Hematopoietic multipotent progenitor cell treated with erythropoietin and hydrocortisone succinate and interleukin-3 and kit ligand, for 17 days (in vitro differentiated cells): ENCODE measurements around the gene SYNGR1.

Experiments
- DNase-seq: peaks from one replicate; pipeline ENCODE4 v3.0.0-alpha.2; 2015; ENCODE audit warnings: low spot score

SYNGR1 gene, protein sequence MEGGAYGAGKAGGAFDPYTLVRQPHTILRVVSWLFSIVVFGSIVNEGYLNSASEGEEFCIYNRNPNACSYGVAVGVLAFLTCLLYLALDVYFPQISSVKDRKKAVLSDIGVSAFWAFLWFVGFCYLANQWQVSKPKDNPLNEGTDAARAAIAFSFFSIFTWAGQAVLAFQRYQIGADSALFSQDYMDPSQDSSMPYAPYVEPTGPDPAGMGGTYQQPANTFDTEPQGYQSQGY

DNA sequence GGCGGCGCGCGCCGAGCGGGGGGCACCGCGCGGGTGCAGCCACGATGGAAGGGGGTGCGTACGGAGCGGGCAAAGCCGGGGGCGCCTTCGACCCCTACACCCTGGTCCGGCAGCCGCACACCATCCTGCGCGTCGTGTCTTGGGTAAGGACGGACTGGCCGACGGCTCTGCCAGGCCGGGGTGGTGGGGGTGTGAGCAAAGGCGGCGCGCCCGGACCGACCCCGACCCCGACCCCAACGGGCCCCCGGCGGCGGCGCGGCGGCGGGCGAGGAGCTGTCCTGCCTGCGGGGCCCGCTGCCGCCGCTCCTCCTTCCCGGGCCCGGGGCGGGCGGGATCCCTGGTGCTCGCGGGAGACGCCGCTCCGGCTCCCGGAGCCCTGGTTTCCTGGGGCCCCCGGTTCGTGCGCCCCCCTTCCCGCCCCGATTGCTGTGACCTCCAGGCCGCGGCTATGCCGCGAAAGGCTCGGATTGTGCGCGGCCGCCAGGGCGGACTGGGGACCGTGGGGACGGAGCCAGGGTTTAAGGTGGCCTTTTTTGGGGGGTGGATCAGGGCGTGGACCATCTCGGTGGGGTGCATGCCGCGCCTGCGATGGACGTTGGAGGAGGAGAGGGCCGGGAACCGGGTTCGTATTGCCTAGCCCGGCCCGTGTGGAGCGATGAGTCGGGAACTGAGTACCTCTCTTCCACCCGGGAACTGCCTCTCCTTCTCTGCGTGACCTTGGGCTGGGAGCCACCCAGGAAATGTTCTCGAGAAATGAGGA is at the start of gene SYNGR1:
Gene SYNGR1 (plus strand): TSS at position 25 of the 760 bp plus-strand sequence. CDS start 20 bp downstream, at position 45.
- DNase-seq: no peak

- DNase-seq: no peak
Observed at GRCh38 chr22:39300186-39300830, 49.5 kb upstream of the SYNGR1 start.

DNA sequence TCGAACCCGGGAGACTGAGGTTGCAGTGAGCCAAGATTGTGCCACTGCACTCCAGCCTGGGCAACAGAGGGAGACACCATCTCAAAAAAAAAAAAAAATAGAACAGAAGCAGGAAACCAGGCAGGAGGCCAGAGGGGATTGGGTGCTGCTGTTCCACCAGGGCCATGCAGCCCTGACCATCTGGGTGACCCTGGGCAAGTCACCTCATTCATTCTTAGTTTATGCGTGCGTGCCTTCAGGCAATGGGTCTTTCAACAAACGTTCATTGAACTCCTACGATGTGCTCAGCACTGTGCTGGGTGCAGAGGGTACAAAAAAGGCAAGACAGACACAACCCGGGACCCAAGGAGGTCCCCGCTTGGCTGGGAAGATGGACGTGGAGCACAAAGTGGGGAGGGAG is 48.7 kb upstream of the SYNGR1 start:
- no peak for DNase-seq

DNA sequence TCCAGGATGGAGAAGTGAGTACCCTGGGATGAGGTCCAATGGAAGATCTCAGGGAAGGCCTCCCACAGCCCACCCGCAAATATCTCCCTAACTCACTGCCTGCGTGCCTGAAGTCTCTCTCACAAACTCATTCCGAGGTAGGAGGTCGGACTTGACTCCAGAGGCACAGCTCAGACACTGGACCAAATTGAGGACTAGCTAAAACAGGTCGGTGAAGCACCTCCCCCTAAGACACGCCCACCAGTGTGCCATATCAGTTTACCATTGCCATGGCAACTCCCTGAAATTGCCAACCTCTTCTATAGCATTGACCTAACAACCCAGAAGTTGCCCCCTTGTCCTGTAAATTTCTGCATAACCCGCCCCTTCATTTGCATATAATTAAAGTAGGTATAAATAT is 47.9 kb upstream of the SYNGR1 start:
- DNase-seq: no peak

DNA sequence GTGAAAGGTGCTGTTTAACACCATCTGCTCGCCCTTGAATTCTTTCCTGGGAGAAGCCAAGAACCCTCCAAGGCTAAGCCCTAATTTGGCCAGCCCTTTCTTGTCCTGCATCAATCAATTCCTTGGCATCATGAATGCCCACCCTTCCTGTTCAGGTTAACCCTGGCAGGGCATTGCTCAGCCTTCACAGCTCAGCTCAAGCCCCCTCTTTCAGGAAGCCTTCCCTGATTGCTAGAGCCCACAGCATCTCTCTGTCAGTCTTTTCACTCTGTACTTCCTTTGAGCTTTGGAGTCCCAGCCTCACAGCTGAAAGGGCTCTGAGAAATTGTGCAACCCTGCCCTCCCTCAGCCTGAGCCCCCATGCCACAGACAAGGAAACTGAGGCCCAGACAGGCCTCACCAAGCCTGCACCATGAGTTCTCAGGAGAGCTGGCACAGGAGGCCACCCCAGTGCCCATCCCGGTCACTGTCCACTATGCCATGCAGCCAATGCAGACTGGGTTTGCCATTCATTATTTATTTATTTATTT is 47.3 kb upstream of the SYNGR1 start:
- no peak for DNase-seq

DNA sequence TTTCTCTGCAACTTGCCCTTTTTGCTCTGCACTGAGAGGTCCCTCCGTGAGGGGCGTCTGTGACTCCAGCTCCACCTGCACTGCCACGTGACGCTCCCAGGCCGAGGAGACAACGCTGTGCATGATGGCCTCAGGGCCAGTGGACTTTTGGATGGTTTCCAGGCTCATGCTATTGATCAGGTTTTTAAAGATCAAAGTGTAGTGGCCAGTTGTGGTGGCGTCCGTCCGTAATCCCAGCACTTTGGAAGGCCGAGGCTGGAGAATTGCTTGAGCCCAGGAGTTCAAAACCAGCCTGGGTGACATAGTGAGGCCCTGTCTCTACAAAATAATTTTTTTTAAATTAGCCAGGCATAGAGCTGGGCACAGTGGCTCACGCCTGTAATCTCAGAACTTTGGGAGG is 46.4 kb upstream of the SYNGR1 start:
- no peak for DNase-seq

DNA sequence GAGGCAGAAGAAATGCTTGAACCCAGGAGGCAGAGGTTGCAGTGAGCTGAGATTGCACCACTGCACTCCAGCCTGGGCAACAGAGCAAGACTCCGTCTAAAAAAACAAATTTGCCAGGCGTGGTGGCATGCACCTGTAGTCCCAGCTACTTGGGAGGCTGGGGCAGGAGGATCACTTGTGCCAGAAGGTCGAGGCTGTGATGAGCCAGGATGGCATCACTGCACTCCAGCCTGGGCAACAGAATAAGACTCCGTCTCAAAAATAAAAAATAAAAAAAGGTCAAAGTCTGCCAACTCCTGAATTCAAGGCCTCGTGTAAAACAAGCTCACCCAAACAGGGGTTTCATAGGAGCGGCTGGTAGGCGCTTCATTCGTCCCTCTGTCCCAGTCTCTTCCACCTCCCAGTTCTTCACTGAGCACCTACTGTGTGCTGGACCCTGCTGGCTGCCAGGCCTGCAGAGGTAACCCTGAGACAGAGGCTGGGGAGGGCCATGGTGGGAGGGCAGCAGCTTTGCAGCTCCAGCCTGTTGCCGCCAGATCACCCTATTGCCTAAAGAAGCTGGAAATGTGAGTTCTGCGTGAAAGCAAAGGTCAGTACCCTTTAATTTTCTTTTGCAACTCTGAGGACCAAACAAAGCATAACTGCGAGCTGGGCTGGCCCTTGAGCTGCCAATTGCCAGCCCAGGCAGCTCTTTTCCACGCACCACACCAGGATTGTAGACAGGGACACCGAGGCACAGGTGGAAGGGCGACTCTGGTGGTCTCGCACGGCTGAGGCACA is 45.7 kb upstream of the SYNGR1 start:
- DNase-seq: no peak

DNA sequence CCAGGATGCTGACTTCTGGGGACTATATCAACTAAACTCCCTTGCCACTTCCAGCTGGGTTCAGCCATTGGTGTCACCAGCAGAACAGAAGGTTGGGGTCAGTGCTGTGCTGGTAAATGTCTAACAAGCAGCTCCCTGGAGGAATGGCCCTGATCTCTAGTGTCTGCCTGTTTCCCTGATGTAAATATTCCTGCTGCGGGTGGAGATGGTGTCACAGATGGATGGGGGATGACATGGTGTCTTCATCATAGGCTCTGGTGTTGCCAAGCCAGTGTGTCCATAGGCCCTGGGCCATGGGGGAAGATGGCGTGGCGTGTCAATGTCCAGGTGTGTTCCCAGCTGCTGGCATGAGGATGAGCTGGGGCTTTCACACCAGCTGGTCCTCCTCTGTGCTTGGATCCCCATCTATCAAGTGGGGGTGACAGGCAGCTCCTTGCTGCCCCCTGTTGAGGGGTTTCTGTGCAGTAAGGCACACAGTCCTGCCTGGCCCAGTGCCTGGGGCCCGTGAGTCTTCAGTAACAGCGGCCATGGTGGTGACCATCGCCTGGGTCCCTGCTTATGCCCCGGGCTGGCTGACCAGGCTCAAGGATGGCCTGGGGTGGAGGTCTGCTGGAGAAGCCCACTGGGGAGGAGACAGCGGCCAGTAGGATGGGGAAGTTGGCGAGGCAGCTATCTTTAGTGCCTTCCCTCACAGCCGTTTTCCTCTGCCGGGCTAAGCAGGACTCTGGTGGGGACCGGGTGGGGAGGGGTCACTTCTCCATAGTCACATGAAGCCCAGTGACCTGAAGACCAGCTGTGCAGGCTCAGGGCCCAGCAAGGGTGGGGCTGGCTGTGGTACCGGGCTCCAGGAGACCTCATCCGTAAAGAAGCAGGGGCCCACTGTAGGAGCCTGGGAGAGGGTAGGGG is 43.1 kb upstream of the SYNGR1 start:
- DNase-seq: no peak

DNA sequence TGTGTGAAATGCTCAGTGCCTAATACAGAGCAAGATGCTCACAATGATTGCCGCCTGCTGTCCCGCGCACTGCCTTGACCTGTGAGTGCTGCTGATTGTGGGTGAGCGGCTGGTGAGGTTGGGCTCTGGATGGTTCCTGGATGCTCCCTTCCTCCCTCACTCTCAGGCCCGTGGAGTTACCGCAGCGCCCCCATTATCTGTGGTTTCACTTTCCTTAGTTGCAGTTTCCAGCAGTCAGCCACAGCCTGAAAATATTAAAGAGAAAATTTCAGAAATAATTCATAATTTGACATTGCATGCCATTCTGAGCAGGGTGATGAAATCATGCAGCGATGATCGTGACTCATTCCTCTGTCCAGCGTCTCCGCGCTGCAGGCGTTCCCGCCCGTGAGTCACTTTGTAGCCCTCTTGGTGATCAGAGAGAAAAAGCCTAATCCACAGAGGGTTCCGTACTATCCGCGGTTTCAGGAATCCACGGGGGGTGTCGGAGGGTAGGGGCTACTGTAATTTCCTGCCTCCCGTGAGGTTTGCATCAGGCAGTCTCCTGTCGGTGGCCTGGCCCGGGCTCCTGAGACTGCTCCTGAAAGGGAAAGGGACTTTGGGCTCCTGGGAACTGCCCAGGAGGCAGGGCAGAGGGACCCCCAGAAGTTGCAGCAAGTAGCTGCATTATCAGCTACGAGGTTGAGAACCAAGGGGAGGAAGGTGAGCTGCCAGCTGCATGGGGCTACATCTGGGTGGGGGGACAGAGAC is 41.0 kb upstream of the SYNGR1 start:
- DNase-seq: no peak

DNA sequence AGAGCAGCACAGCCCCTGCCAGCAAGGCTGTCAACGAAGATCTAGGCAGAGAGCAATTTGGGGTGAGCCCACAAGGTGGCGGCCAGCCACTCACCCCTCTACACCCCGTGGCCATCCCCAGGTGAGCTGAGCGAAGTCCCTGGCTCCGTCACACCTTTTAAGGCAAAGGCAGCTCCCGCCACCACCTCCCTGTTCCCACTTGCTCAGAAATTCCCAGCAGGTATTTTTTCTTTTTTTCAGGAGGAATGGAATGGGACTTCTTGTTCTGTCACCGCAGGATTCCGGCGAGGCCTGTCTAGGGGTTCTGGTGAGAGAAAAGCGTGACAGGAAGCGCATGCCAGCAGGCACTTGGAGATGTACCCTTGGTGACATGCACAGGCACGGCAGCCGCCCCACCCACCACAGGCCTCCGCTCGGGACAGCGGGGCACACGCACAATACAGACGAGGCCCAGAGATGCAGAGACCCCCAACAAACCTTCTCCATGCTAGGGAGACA is 40.4 kb upstream of the SYNGR1 start:
- DNase-seq: no peak

DNA sequence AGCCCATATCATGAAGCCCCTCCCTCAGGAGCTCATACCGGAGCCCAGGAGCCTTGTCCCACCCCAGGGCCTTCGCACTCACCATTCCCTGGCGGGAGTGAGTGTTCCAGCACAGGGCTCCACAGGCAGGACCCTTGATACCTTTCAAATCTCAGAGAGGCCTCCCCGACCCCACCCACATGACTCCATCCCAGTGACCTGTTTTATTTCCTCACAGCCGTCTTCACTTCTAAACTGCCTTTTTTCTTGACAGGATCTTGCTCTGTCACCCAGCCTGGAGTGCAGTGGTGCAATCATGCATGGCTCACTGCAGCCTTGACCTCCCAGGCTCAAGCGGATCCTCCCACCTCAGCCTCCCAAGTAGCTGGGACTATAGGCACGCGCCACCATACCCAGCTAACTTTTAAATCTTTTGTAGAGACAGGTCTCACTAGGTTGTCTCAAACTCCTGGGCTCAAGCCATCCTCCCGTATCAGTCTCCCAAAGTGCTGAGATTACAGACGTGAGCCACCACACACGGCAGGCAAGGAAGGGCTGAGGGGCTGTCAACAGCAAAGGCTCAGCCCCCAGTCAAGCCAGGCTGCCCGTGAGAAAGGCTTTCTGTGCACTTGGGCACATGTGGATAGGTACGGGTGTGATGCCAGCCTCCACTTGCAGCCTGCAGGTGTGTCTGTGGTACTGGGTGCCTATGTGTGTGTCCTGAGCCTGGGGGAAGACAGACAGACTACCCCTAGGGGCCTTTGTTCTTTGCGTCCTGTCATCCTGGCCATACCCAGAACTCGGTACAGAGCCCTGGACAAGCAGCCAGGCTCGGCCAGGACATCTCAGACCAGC is 39.7 kb upstream of the SYNGR1 start:
- no peak for DNase-seq

DNA sequence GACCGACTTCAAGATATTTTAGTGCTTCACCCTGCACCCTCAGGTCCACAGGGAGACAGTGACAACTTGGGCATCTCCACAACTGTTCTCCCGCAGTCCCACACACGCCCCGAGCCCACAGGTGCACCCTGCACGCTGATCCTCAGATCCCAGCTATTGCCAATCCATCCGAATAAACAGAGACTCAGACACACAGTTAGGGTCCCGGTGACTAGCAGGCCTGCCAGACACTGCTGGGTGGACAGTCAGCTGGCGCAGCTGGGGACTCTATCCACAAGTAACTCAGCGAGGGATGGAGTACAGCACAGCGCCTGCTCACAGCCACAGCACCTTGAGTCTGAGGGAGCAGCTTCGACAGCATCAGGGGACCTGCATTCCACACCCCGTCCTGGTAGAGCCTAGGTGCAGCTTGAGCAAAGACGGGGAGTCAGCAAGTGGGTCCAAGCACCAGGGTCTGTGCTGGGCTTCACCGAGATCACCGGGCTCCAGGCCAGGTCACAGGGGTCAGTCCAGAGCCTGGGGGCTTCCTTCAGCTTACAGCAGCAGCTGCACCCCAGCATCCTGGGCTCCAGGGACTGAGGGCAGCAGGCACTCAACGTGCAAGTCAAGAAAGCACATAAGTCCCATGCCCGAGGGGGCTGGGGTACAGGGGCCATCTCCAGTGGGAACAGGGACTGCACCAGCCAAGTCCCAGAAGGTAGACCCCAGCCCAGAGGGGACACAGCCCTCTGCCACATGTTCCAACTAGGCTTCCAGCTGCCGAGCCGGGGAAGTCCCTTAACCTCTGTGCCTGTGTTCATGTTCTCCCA is 38.0 kb upstream of the SYNGR1 start:
- no peak for DNase-seq

- DNase-seq: no peak
Observed at GRCh38 chr22:39312410-39312809, 37.4 kb upstream of the SYNGR1 start.

GRCh38 chr22:39313258-39314001 is 36.4 kb upstream of the SYNGR1 start:
- DNase-seq: no peak

DNA sequence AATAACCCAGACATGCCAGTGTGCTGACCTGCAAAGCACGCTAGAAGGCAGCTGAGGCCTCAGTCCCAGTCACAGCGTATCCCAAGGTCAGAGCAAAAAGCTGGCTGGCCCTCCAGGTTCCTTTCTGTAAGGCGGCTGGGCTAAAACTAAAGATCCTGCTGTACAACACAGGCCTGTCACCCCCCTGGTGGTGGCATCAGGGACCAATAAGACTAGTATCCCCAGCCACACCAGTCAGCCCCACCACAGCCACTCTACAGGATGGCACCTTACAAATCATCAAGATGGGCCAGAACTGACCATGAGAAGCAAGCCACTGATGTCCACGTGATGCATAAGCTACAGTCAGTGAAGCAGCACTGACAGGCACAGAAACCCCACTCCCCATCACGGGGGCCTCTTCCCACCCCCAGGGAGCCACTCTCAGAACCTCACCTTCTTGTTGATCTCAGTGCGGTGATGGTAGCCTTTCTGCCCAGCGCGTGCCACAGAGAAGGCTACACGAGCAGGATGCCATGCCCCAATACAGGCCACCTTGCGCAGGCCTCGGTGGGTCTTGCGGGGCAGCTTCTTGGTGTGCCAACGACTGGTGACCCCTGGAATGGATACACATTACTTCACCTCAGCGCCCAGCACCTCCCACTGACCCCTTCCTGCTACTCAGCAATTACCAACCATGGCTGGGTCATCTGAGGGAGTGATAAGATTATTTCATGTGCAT is 35.4 kb upstream of the SYNGR1 start:
- no peak for DNase-seq

- DNase-seq: no peak
Observed at GRCh38 chr22:39315389-39315788, 34.4 kb upstream of the SYNGR1 start.
